H9 (cell line): ENCODE results near the gene LRP1. TPM values are rescaled to one million over a fixed set of nuclear protein-coding genes. Genes with fewer than 3 reads are reported as not detected.

Source experiments
- DNase-seq: peaks from one replicate; pipeline ENCODE4 v3.0.0-alpha.2; 2017
- H2AFZ ChIP-seq: one replicate; pipeline ENCODE4 v1.6.1; 2013; ENCODE audit warnings: mild to moderate bottlenecking, low read length, control low read depth, moderate library complexity
- H2AK5ac ChIP-seq: 2 replicates; pipeline ENCODE4 v1.6.1; 2013; ENCODE audit warnings: low read length, control low read depth, mixed read lengths; ENCODE audit not compliant: insufficient read length
- H2BK120ac ChIP-seq: one replicate; pipeline ENCODE4 v1.6.1; 2013; ENCODE audit warnings: low read depth, mild to moderate bottlenecking, low read length, control low read depth, inconsistent platforms; ENCODE audit not compliant: poor library complexity, severe bottlenecking
- H2BK12ac ChIP-seq: 2 replicates; pipeline ENCODE4 v1.6.1; 2013; ENCODE audit warnings: low read length, control low read depth, mixed read lengths, low read depth; ENCODE audit not compliant: insufficient read length
- H2BK15ac ChIP-seq: 2 replicates; pipeline ENCODE4 v1.6.1; 2013; ENCODE audit warnings: low read depth, low read length, control low read depth
- H2BK20ac ChIP-seq: one replicate; pipeline ENCODE4 v1.6.1; 2013; ENCODE audit warnings: low read depth, mild to moderate bottlenecking, low read length, control low read depth, inconsistent platforms; ENCODE audit not compliant: poor library complexity, severe bottlenecking
- H2BK5ac ChIP-seq: 2 replicates; pipeline ENCODE4 v1.6.1; 2013; ENCODE audit warnings: low read length, control low read depth, mixed read lengths; ENCODE audit not compliant: insufficient read length
- H3K14ac ChIP-seq: 2 replicates; pipeline ENCODE4 v1.6.1; 2013; ENCODE audit warnings: low read length, control low read depth; ENCODE audit not compliant: insufficient read depth
- H3K18ac ChIP-seq: 2 replicates; pipeline ENCODE4 v1.6.1; 2013; ENCODE audit warnings: low read depth, mild to moderate bottlenecking, mixed read lengths, low read length, control low read depth; ENCODE audit not compliant: insufficient read length
- H3K23ac ChIP-seq: 2 replicates; pipeline ENCODE4 v1.6.1; 2013; ENCODE audit warnings: low read length, control low read depth, mixed read lengths, low read depth; ENCODE audit not compliant: insufficient read length
- H3K23me2 ChIP-seq: 2 replicates; pipeline ENCODE4 v1.6.1; 2013; ENCODE audit warnings: low read depth, mild to moderate bottlenecking, mixed read lengths, low read length, control low read depth; ENCODE audit not compliant: insufficient read length, poor library complexity, severe bottlenecking
- H3K27ac ChIP-seq: 2 replicates; pipeline ENCODE4 v1.5.1; 2013; ENCODE audit warnings: low read length, control low read depth, mixed read lengths, low read depth; ENCODE audit not compliant: insufficient read length
- H3K27me3 ChIP-seq: 2 replicates; pipeline ENCODE4 v1.6.1; 2013; ENCODE audit warnings: low read length, control low read depth, inconsistent platforms; ENCODE audit not compliant: insufficient read depth
- H3K4ac ChIP-seq: 2 replicates; pipeline ENCODE4 v1.6.1; 2013; ENCODE audit warnings: low read depth, mild to moderate bottlenecking, control low read depth, inconsistent platforms, low read length, moderate library complexity
- H3K4me1 ChIP-seq: 2 replicates; pipeline ENCODE4 v1.6.1; 2013; ENCODE audit warnings: low read length, control low read depth, inconsistent platforms; ENCODE audit not compliant: insufficient read depth
- H3K4me2 ChIP-seq: 2 replicates; pipeline ENCODE4 v1.6.1; 2013; ENCODE audit warnings: low read length, control low read depth, mixed read lengths; ENCODE audit not compliant: insufficient read length, insufficient read depth
- H3K56ac ChIP-seq: 2 replicates; pipeline ENCODE4 v1.6.1; 2013; ENCODE audit warnings: low read depth, mild to moderate bottlenecking, mixed read lengths, low read length, control low read depth; ENCODE audit not compliant: insufficient read length
- H3K79me1 ChIP-seq: 2 replicates; pipeline ENCODE4 v1.6.1; 2013; ENCODE audit warnings: low read depth, mild to moderate bottlenecking, moderate library complexity, low read length, control low read depth, inconsistent platforms; ENCODE audit not compliant: insufficient read depth, poor library complexity, severe bottlenecking
- H3K79me2 ChIP-seq: 2 replicates; pipeline ENCODE4 v1.6.1; 2013; ENCODE audit warnings: low read length, control low read depth, inconsistent platforms; ENCODE audit not compliant: insufficient read depth
- H3K9ac ChIP-seq: 2 replicates; pipeline ENCODE4 v1.6.1; 2013; ENCODE audit warnings: low read length, control low read depth, mixed read lengths; ENCODE audit not compliant: insufficient read length; ENCODE audit errors: extremely low read depth
- H3K9me3 ChIP-seq: one replicate; pipeline ENCODE4 v1.6.1; 2013; ENCODE audit warnings: low read depth, low read length, inconsistent platforms; ENCODE audit not compliant: control insufficient read depth
- H3T11ph ChIP-seq: one replicate; pipeline ENCODE4 v1.6.1; 2013; ENCODE audit warnings: mild to moderate bottlenecking, low read length, control low read depth, inconsistent platforms
- H4K20me1 ChIP-seq: one replicate; pipeline ENCODE4 v1.6.1; 2013; ENCODE audit not compliant: control insufficient read depth, insufficient read length, insufficient read depth
- H4K5ac ChIP-seq: 2 replicates; pipeline ENCODE4 v1.6.1; 2013; ENCODE audit warnings: low read depth, mild to moderate bottlenecking, mixed read lengths, low read length, control low read depth; ENCODE audit not compliant: insufficient read length
- H4K8ac ChIP-seq: replicated peaks from 2 replicates; pipeline ENCODE4 v1.6.1; 2013; ENCODE audit warnings: low read length, control low read depth, mixed read lengths, low read depth; ENCODE audit not compliant: insufficient read length
- H4K91ac ChIP-seq: 2 replicates; pipeline ENCODE4 v1.6.1; 2013; ENCODE audit warnings: low read depth, mild to moderate bottlenecking, moderate library complexity, mixed read lengths, low read length, control low read depth; ENCODE audit not compliant: insufficient read length
- H3K27ac Mint-ChIP-seq, 3 experiments: 2 replicates in 2 of 3; 3 replicates in 1 of 3; pipeline ENCODE4 v1.8.0; 2020 to 2021; ENCODE audit warnings: mixed read lengths in 3 of 3, mild to moderate bottlenecking in 1 of 3, moderate library complexity in 1 of 3
- H3K27me3 Mint-ChIP-seq: 2 replicates; pipeline ENCODE4 v1.8.0; 2021; ENCODE audit warnings: low read depth, mild to moderate bottlenecking, moderate library complexity, mixed read lengths
- H3K36me3 Mint-ChIP-seq, 3 experiments: 2 replicates in 2 of 3; 3 replicates in 1 of 3; pipeline ENCODE4 v1.8.0; 2020 to 2021; ENCODE audit warnings: low read depth in 3 of 3, mixed read lengths in 3 of 3; ENCODE audit not compliant: insufficient read depth in 1 of 3
- H3K4me1 Mint-ChIP-seq, 2 experiments: 2 replicates each; pipeline ENCODE4 v1.8.0; 2020; ENCODE audit warnings: mixed read lengths in 2 of 2
- H3K4me3 Mint-ChIP-seq, 2 experiments: 2 replicates in 1 of 2; 3 replicates in 1 of 2; pipeline ENCODE4 v1.8.0; 2020 to 2021; ENCODE audit warnings: mild to moderate bottlenecking in 2 of 2, mixed read lengths in 2 of 2, moderate library complexity in 1 of 2
- H3K9me3 Mint-ChIP-seq, 2 experiments: 2 replicates in 1 of 2; 3 replicates in 1 of 2; pipeline ENCODE4 v1.8.0; 2020; ENCODE audit warnings: mild to moderate bottlenecking in 2 of 2, mixed read lengths in 2 of 2, moderate library complexity in 1 of 2
- WGBS: extraction: QIAGEN DNeasy Blood & Tissue Kit; methylation state at CpG from one replicate; pipeline ENCODE4 v1.1.7; 2013; ENCODE audit warnings: missing lambda C conversion rate, low lambda C conversion rate, mixed read lengths; ENCODE audit not compliant: insufficient read length; ENCODE audit errors: extremely low coverage; 5-methylcytosine and 5-hydroxymethylcytosine counted together
- total RNA-seq: library from RNA; stranded (reverse); gene quantifications from 2 replicates; pipeline ENCODE4 v1.2.1, GENCODE V29; 2021
- TF ChIP-seq, protein P1 (sequence below): fragments of 200-600 bp; sonication (generic); conservative IDR thresholded peaks from 3 replicates; pipeline ENCODE4 v1.8.0; 2021; ENCODE audit warnings: antibody characterized with exemption, mild to moderate bottlenecking

LRP1 gene
- total RNA-seq, 1 experiment from 2014 or later: 115 TPM

- Mint-ChIP-seq H3K9me3 (no peaks in the 10 kb centered on the region; a peak in 1 of 5 replicates), H3K27ac (peak within 1 kb of the TSS; percentile 99), H3K27me3 (peaks cover 40% of the 10 kb centered on the region), H3K36me3 (peaks cover 45 to 51% (median 47%) of the 10 kb centered on the region in 3 experiments), H3K4me3 (peak within 1 kb of the TSS; percentile 98 to 99), H3K4me1 (peaks cover 44 to 55% of the 10 kb centered on the region in 2 experiments)
- no peak within 1 kb of the TSS for H2BK20ac ChIP-seq
- H3K4me2 ChIP-seq: peak within 1 kb of the TSS; percentile 90
- H3K79me2 ChIP-seq: peaks cover 5% of the 10 kb centered on the region; the same call in 1 of the 2 replicates
- H2AFZ ChIP-seq: no peak within 1 kb of the TSS
- peak within 1 kb of the TSS; percentile 97 for H3K9ac ChIP-seq
- H3K18ac ChIP-seq: peak within 1 kb of the TSS; percentile 82
- peak within 1 kb of the TSS; percentile 49 for H4K5ac ChIP-seq
- no peak within 1 kb of the TSS for H3K56ac ChIP-seq
- no peaks in the 10 kb centered on the region for H4K20me1 ChIP-seq
- H3K27ac ChIP-seq: peak within 1 kb of the TSS; percentile 32
- no peaks in the 10 kb centered on the region for H3K9me3 ChIP-seq
- peaks cover 10% of the 10 kb centered on the region; the same call in 1 of the 2 replicates for H3K27me3 ChIP-seq
- no peak within 1 kb of the TSS for H2BK12ac ChIP-seq
- peak within 1 kb of the TSS; percentile 24 for H4K8ac ChIP-seq
- no peak within 1 kb of the TSS for H2BK120ac ChIP-seq
- H3T11ph ChIP-seq: no peak within 1 kb of the TSS
- H3K4me1 ChIP-seq: no peaks in the 10 kb centered on the region; the same call in 1 of the 2 replicates
- H3K79me1 ChIP-seq: peaks cover 5% of the 10 kb centered on the region
- no peak within 1 kb of the TSS for H3K23ac ChIP-seq
- peak within 1 kb of the TSS; percentile 82 for H3K14ac ChIP-seq
- no CpG with 5 or more reads among the region's 42 CpGs for WGBS
- TF ChIP-seq, protein P1, sequence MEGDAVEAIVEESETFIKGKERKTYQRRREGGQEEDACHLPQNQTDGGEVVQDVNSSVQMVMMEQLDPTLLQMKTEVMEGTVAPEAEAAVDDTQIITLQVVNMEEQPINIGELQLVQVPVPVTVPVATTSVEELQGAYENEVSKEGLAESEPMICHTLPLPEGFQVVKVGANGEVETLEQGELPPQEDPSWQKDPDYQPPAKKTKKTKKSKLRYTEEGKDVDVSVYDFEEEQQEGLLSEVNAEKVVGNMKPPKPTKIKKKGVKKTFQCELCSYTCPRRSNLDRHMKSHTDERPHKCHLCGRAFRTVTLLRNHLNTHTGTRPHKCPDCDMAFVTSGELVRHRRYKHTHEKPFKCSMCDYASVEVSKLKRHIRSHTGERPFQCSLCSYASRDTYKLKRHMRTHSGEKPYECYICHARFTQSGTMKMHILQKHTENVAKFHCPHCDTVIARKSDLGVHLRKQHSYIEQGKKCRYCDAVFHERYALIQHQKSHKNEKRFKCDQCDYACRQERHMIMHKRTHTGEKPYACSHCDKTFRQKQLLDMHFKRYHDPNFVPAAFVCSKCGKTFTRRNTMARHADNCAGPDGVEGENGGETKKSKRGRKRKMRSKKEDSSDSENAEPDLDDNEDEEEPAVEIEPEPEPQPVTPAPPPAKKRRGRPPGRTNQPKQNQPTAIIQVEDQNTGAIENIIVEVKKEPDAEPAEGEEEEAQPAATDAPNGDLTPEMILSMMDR: no peak
- H3K4ac ChIP-seq: peak within 1 kb of the TSS; percentile 37; the same call in 1 of the 2 replicates
- H2AK5ac ChIP-seq: no peak within 1 kb of the TSS
- DNase-seq: peak; percentile 98
- no peak within 1 kb of the TSS; the same call in 1 of the 2 replicates for H2BK15ac ChIP-seq
- peak within 1 kb of the TSS; percentile 7 for H2BK5ac ChIP-seq
- H4K91ac ChIP-seq: peak within 1 kb of the TSS; percentile 79
- peaks cover 30% of the 10 kb centered on the region for H3K23me2 ChIP-seq
Measured at GRCh38 chr12:57229634-57230380, 101.5 kb downstream of the LRP1 start, which contains the start of gene SHMT2. SHMT2 (plus strand) TSS chr12:57229711; CDS start chr12:57229779, 68 bp downstream.
